PC-9 (cell line): ENCODE data around the gene NPFFR1. TPM values are rescaled to one million over a fixed set of nuclear protein-coding genes. Genes with fewer than 3 reads are reported as not detected.

ENCODE experiments used
- BruUV-seq: library from RNA; stranded (reverse); fragments of 400-500 nt; replicated peaks from 2 replicates; lab custom pipeline; 2021; lab: Mats Ljungman, UMichigan
- CTCF ChIA-PET: fragments of 300-600 bp; sonication (Branson Sonifier 250); formaldehyde crosslinking; loops from one replicate; lab custom pipeline; 2022; ENCODE audit warnings: antibody characterized with exemption; lab: Charles Lee
- POLR2A ChIA-PET: fragments of 300-600 bp; sonication (Branson Sonifier 250); formaldehyde crosslinking; loops from one replicate; lab custom pipeline; 2022; ENCODE audit warnings: antibody characterized with exemption; ENCODE audit not compliant: unreplicated experiment; lab: Charles Lee
- DNase-seq, 2 experiments: peaks; one replicate each; pipeline versions ENCODE4 v3.0.0 to v3.0.0-alpha.2; 2015 to 2022; ENCODE audit warnings: mixed read lengths in 1 of 2
- H2AFZ ChIP-seq: fragments of 200-600 bp; sonication (generic); 2 replicates; pipeline ENCODE4 v1.8.1; 2017; ENCODE audit warnings: antibody characterized with exemption
- H3F3A ChIP-seq: fragments of 200-600 bp; sonication (generic); 2 replicates; pipeline ENCODE4 v1.8.1; 2017; ENCODE audit warnings: antibody characterized with exemption, mild to moderate bottlenecking, low read depth; ENCODE audit not compliant: insufficient read depth
- H3K27ac ChIP-seq: fragments of 200-600 bp; sonication (generic); 2 replicates; pipeline ENCODE4 v1.6.1; 2016; ENCODE audit warnings: mixed run types
- H3K27me3 ChIP-seq: fragments of 200-600 bp; sonication (generic); 2 replicates; pipeline ENCODE4 v1.6.1; 2016; ENCODE audit warnings: low read depth, mixed run types; ENCODE audit not compliant: insufficient read depth
- H3K36me3 ChIP-seq: fragments of 200-600 bp; sonication (generic); 2 replicates; pipeline ENCODE4 v1.6.1; 2016; ENCODE audit warnings: low read depth, mixed run types
- H3K4me1 ChIP-seq: fragments of 200-600 bp; sonication (generic); replicated peaks from 2 replicates; pipeline ENCODE4 v1.6.1; 2016; ENCODE audit warnings: mixed run types; ENCODE audit not compliant: insufficient read depth
- H3K4me2 ChIP-seq: fragments of 200-600 bp; sonication (generic); 2 replicates; pipeline ENCODE4 v1.6.1; 2017; ENCODE audit warnings: mixed run types
- H3K4me3 ChIP-seq: fragments of 200-600 bp; sonication (generic); 2 replicates; pipeline ENCODE4 v1.6.1; 2016; ENCODE audit warnings: mixed run types
- H3K79me2 ChIP-seq: fragments of 200-600 bp; sonication (generic); 2 replicates; pipeline ENCODE4 v1.6.1; 2017; ENCODE audit warnings: low read depth, mixed run types
- H3K9me2 ChIP-seq: fragments of 200-600 bp; sonication (generic); 2 replicates; pipeline ENCODE4 v1.8.1; 2017; ENCODE audit warnings: mild to moderate bottlenecking; ENCODE audit not compliant: insufficient read depth
- H3K9me3 ChIP-seq: fragments of 200-600 bp; sonication (generic); 2 replicates; pipeline ENCODE4 v1.8.1; 2016; ENCODE audit warnings: low read depth; ENCODE audit not compliant: insufficient read depth
- H4K20me1 ChIP-seq: fragments of 200-600 bp; sonication (generic); 2 replicates; pipeline ENCODE4 v1.8.1; 2017; ENCODE audit not compliant: insufficient read depth
- EZH2 ChIP-seq: fragments of 200-600 bp; sonication (generic); IDR thresholded peaks from 2 replicates; pipeline ENCODE4 v1.8.0; 2017; ENCODE audit warnings: antibody characterized with exemption, low read depth
- intact Hi-C: fragments of 100-400 bp; cut with micrococcal nuclease; formaldehyde crosslinking; loops from one replicate; pipeline ENCODE4 v1.10.0; 2022; ENCODE audit not compliant: unreplicated experiment
- total RNA-seq: library from RNA; stranded (reverse); gene quantifications from 2 replicates; pipeline ENCODE4 v1.2.3, GENCODE V29; 2021
- TF ChIP-seq, protein P1 (sequence below): fragments of 200-600 bp; sonication (generic); conservative IDR thresholded peaks from 2 replicates; pipeline ENCODE4 v1.6.1; 2017; ENCODE audit warnings: mixed run types, antibody characterized with exemption, mild to moderate bottlenecking, moderate library complexity

The NPFFR1 gene
- total RNA-seq, 1 experiment from 2014 or later: 0.09 TPM

DNA sequence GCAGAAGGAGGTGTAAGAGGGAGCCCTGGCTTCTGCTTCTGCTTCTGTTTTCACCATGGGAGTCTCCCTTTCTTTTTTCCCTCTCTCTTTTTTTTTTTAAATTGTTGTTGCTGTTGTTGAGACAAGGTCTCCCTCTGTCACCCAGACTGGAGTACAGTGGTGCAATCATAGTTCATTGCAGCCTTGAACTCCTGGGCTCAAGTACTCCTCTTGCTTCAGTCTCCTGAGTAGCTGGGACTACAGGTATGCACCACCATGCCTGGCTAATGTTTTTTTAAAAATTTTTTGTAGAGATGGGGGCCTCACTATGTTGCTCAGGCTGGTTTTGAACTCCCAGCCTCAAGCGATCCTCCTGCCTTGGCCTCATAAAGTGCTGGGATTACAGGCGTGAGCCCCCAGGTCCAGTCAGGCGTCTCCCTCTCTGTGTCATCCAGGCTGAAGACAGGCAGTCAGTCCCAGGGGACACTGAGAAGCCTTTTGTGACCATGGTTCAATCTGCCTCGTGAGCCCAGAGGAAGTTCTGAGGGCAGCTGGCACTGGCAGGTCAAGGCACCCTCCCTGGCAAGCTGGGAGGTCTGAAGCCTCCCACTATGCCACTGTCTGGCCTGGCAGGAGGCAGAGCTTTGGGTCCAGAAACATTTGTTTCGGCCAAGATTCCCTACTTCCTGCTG is 33.6 kb upstream of the NPFFR1 start:
- ChIA-PET CTCF (no interaction called here), POLR2A (no interaction called here)
- no peaks in the 10 kb centered on the region for H3K9me2 ChIP-seq
- no peak for TF ChIP-seq EZH2
- TF ChIP-seq, protein P1, sequence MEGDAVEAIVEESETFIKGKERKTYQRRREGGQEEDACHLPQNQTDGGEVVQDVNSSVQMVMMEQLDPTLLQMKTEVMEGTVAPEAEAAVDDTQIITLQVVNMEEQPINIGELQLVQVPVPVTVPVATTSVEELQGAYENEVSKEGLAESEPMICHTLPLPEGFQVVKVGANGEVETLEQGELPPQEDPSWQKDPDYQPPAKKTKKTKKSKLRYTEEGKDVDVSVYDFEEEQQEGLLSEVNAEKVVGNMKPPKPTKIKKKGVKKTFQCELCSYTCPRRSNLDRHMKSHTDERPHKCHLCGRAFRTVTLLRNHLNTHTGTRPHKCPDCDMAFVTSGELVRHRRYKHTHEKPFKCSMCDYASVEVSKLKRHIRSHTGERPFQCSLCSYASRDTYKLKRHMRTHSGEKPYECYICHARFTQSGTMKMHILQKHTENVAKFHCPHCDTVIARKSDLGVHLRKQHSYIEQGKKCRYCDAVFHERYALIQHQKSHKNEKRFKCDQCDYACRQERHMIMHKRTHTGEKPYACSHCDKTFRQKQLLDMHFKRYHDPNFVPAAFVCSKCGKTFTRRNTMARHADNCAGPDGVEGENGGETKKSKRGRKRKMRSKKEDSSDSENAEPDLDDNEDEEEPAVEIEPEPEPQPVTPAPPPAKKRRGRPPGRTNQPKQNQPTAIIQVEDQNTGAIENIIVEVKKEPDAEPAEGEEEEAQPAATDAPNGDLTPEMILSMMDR: no peak
- no peaks in the 10 kb centered on the region for H3F3A ChIP-seq
- no peak overlapping the region for H3K4me2 ChIP-seq
- no peaks in the 10 kb centered on the region for H3K27me3 ChIP-seq
- H3K4me3 ChIP-seq: no peak overlapping the region
- intact Hi-C loops: no loop called here
- no TSS peak for BruUV-seq
- H3K79me2 ChIP-seq: no peaks in the 10 kb centered on the region
- no peaks in the 10 kb centered on the region for H3K36me3 ChIP-seq
- H3K4me1 ChIP-seq: no peaks in the 10 kb centered on the region
- no peak overlapping the region for H2AFZ ChIP-seq
- H4K20me1 ChIP-seq: no peaks in the 10 kb centered on the region
- DNase-seq: no peak
- no peak overlapping the region for H3K27ac ChIP-seq
- H3K9me3 ChIP-seq: no peaks in the 10 kb centered on the region

DNA sequence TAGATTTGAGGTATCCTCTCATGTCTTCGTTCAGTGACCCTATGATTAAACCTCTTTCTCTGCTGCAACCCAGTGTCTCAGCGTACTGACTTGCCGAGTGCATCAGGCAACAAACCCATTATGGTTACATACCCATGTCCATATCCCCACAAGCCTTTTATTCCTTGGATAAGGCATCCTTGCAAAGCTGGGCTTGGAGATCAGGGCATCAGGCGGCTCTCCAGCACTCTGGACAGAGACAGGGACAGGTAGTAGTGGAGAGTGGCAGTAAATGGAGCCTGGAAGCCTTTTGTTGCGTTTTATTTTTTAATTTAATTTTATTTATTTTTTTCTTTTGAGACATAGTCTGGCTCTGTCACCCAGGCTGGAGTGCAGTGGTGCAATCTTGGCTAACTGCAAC is 32.0 kb upstream of the NPFFR1 start:
- no peaks in the 10 kb centered on the region for H3K9me3 ChIP-seq
- CTCF ChIA-PET: interaction anchor here (0.6 kb wide), 1 partner anchor 95 kb away, joined by 4 read pairs; no protein-coding TSS in a partner anchor

DNA sequence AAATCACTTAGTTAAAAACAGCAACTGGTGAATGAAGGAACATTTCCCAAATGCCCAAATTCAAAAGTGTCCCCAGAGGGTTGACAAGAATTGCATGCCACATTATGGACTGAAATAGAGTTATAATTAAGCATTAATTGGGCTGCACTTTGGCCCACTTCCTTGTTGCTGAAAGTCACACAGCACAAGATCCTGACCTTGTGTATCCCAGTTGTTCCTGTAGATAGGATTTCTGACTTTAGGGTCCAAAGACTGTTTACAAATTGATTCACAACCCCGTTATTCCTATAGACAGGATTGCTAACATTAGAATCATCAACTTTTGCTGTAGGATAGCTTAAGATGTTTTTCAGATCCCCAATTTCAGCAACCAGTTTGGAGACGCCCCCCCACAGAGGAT is 31.5 kb upstream of the NPFFR1 start:
- no peaks in the 10 kb centered on the region for H3F3A ChIP-seq
- no peak overlapping the region for H3K4me2 ChIP-seq
- H3K9me2 ChIP-seq: no peaks in the 10 kb centered on the region
- no peaks in the 10 kb centered on the region for H3K79me2 ChIP-seq
- H3K4me3 ChIP-seq: no peak overlapping the region
- H3K27ac ChIP-seq: no peak overlapping the region
- no peaks in the 10 kb centered on the region for H3K9me3 ChIP-seq
- intact Hi-C loops: no loop called here
- H4K20me1 ChIP-seq: no peaks in the 10 kb centered on the region
- BruUV-seq: no TSS peak
- DNase-seq: no peak
- POLR2A ChIA-PET: no interaction called here
- H3K27me3 ChIP-seq: no peaks in the 10 kb centered on the region
- no peaks in the 10 kb centered on the region for H3K4me1 ChIP-seq
- H2AFZ ChIP-seq: no peak overlapping the region
- no peaks in the 10 kb centered on the region for H3K36me3 ChIP-seq
- TF ChIP-seq, protein P1: no peak
- TF ChIP-seq EZH2: no peak
- CTCF ChIA-PET: no interaction called here

More for the DNA sequence above, 32.0 kb upstream of the NPFFR1 start:
- Histone ChIP-seq H3K4me3 (no peak overlapping the region), H3K36me3 (no peaks in the 10 kb centered on the region), H2AFZ (no peak overlapping the region), H3F3A (no peaks in the 10 kb centered on the region), H3K27ac (no peak overlapping the region), H3K9me2 (no peaks in the 10 kb centered on the region), H3K79me2 (no peaks in the 10 kb centered on the region), H4K20me1 (no peaks in the 10 kb centered on the region), H3K4me2 (no peak overlapping the region), H3K27me3 (no peaks in the 10 kb centered on the region), H3K4me1 (no peaks in the 10 kb centered on the region)
- no peak for DNase-seq
- POLR2A ChIA-PET: no interaction called here
- intact Hi-C loops: no loop called here
- TF ChIP-seq, protein P1: no peak
- TF ChIP-seq EZH2: no peak
- BruUV-seq: no TSS peak
